Gastrocnemius medialis (tissue), 4 donors: ENCODE measurements around the gene B4GALNT1.

Experiments used
- POLR2A ChIP-seq, 2 donors: fragments of 450-650 bp; IDR thresholded peaks; one replicate each; pipeline ENCODE4 v1.6.1; 2017; ENCODE audit warnings: antibody characterized with exemption in 2 of 2, mild to moderate bottlenecking in 2 of 2, moderate library complexity in 2 of 2
- TF ChIP-seq, protein P1 (sequence below), 5 experiments: fragments of 450-650 bp in 3 of 5; fragments of 200-600 bp in 2 of 5; sonication (generic) in 2 of 5; IDR thresholded peaks in 4 of 5; conservative IDR thresholded peaks in 1 of 5; 1 replicate in 4 of 5; 2 replicates in 1 of 5; pipeline ENCODE4 v1.5.1; 2016 to 2019; ENCODE audit warnings: antibody characterized with exemption in 5 of 5, mild to moderate bottlenecking in 3 of 5, moderate library complexity in 3 of 5

DNA sequence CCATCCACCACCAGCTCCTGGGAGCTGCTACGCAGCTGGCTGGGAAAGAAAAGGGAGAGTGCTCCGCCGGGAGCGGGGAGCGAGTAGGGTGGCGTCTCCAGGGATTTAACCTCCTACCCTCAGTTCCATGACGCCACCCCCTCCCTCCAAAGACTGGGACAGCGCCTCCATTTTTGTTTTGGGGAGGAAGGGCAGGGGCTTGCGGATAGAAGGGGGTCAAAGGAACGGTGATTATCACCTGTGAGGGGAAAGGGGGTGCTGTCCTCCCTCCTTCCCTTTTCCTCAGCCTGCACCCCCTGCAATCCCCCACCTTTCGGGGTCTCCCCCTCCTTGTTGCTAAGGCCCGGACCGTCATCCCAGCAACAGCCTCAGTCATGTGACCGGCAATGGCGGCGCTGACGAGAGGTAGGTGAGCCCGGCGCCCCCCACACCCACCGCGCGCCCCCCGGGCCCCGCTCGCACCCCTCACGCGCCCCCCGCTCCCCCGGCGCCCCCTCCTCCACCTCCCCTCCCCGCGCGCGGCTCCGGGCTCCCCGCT lies 28.5 kb downstream of the B4GALNT1 start, which contains the start of gene DTX3:
- TF ChIP-seq, protein P1, sequence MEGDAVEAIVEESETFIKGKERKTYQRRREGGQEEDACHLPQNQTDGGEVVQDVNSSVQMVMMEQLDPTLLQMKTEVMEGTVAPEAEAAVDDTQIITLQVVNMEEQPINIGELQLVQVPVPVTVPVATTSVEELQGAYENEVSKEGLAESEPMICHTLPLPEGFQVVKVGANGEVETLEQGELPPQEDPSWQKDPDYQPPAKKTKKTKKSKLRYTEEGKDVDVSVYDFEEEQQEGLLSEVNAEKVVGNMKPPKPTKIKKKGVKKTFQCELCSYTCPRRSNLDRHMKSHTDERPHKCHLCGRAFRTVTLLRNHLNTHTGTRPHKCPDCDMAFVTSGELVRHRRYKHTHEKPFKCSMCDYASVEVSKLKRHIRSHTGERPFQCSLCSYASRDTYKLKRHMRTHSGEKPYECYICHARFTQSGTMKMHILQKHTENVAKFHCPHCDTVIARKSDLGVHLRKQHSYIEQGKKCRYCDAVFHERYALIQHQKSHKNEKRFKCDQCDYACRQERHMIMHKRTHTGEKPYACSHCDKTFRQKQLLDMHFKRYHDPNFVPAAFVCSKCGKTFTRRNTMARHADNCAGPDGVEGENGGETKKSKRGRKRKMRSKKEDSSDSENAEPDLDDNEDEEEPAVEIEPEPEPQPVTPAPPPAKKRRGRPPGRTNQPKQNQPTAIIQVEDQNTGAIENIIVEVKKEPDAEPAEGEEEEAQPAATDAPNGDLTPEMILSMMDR (IDR thresholded peaks at IDR 0.05 in 4 of 5, conservative IDR thresholded peaks at IDR 0.05 in 1 of 5): no peak
- no peak for TF ChIP-seq POLR2A (IDR thresholded peaks at IDR 0.05)
